Duodenal mucosa (tissue), 2 donors: ENCODE measurements around the gene AMN.
"Not testable (repeated sequence)": the region's sequence is repeated elsewhere in the genome, so short reads cannot be mapped to it uniquely, and the experiment has no call there.

Source experiments
- H3K27ac ChIP-seq: one replicate; pipeline ENCODE4 v1.7.0; 2013; ENCODE audit warnings: low read depth, low read length
- H3K27me3 ChIP-seq, 2 donors: one replicate each; pipeline ENCODE4 v1.7.0; 2013; ENCODE audit warnings: low read length in 2 of 2, control low read depth in 1 of 2; ENCODE audit not compliant: insufficient read depth in 2 of 2, control insufficient read depth in 1 of 2
- H3K36me3 ChIP-seq, 2 donors: one replicate each; pipeline ENCODE4 v1.7.0; 2013; ENCODE audit warnings: low read length in 2 of 2, control low read depth in 1 of 2; ENCODE audit not compliant: insufficient read depth in 2 of 2, control insufficient read depth in 1 of 2
- H3K4me1 ChIP-seq, 2 donors: one replicate each; pipeline ENCODE4 v1.7.0; 2013; ENCODE audit warnings: low read length in 2 of 2, control low read depth in 1 of 2; ENCODE audit not compliant: insufficient read depth in 2 of 2, control insufficient read depth in 1 of 2
- H3K4me3 ChIP-seq, 2 donors: one replicate each; pipeline ENCODE4 v1.7.0; 2013; ENCODE audit warnings: low read length in 2 of 2, low read depth in 1 of 2
- H3K9ac ChIP-seq, 2 donors: one replicate each; pipeline ENCODE4 v1.7.0; 2013; ENCODE audit warnings: low read length in 2 of 2, low read depth in 1 of 2
- H3K9me3 ChIP-seq, 2 donors: one replicate each; pipeline ENCODE4 v1.7.0; 2013; ENCODE audit warnings: low read length in 2 of 2, control low read depth in 1 of 2; ENCODE audit not compliant: control insufficient read depth in 1 of 2

AMN gene

DNA sequence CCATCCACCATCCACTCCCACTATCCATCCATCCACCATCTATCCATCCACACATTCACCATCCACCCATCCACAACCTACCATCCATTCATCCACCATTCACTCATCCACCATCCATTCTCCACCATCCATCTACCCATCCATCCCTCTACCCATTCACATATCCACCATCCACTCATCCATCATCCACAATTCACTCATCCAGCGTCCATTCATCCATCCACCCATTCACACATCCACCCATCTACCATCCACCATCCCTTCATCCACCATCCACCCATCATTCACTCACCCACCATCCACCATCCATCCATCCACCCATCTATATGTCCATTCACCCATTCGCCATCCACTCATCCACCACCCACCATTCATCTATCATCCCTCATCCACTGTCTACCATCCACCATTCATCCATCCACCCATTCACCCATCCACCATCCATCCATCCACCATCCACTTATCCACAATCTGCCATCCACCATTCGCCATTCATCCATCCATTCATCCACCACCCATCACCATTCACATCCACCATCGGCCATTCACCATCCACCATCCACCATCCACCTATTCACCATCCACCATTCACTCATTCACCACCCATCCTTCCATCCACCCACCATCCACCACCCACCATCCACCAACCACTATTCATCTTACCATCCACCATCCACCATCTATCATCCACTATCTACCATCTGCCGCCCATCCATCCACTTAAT is 2.0 kb upstream of the AMN start:
- no peaks in the 10 kb centered on the region for H3K9me3 ChIP-seq

DNA sequence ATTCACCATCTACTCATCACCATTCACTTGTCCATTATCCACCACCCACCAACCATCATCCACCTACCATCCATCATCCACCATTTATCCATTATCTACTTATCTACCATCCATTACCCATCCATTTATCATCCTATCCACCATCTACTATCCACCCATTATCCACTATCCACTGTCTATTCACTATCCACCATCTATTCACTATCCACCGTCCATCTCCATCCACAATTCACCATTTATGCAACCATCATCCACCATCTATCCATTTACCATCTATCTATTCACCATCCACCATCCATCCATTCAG is 1.5 kb upstream of the AMN start:
- Histone ChIP-seq H3K36me3 (no peaks in the 10 kb centered on the region), H3K27me3 (peaks cover 0 to 12% of the 10 kb centered on the region in 2 donors), H3K9me3 (no peaks in the 10 kb centered on the region), H3K9ac (no peak overlapping the region), H3K4me1 (peaks cover 3 to 27% of the 10 kb centered on the region in 2 donors), H3K4me3 (no peak overlapping the region), H3K27ac (no peak overlapping the region)

More for the DNA sequence above, 2.0 kb upstream of the AMN start:
- H3K27me3 ChIP-seq: peaks cover 0 to 12% of the 10 kb centered on the region in 2 donors
- H3K9ac ChIP-seq: no peak overlapping the region
- peaks cover 3 to 27% of the 10 kb centered on the region in 2 donors for H3K4me1 ChIP-seq
- H3K27ac ChIP-seq: no peak overlapping the region
- no peaks in the 10 kb centered on the region for H3K36me3 ChIP-seq
- H3K4me3 ChIP-seq: no peak overlapping the region

DNA sequence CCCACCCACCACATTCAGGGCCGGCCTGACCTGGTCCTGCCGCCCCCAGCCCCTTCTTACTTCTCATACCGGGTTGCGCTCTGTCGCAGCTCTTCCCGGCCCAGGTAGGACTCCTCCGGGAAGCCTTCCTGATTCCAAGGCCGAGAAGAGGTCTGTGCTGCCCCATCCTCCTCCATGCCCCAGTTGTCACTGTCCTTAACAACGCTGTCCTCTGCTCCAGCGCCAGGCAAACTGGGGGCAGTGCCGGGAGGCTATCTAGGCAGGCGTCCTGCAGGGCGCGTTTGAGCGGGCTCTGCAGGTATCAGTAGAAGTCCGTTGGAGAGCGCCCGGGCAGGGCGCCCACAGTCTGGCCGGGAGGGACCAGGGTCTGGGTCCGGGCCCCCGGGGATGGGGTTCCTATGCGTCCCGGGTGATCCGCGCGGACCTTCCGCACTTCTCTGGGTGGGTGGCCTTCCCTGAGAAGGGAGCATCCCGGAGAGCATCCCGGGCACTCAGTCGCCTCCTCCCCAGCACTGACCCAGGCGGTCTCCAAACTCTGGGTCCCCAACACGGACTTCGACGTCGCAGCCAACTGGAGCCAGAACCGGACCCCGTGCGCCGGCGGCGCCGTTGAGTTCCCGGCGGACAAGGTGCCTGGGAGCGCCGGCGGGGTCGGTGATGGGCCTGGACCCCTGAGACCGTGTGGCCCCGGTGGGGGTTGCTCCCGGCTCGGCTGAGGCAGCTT is 900 bp downstream of the AMN start:
- H3K27ac ChIP-seq: peak overlapping the region; percentile 60
- peak overlapping the region; percentile 84 to 86 for H3K9ac ChIP-seq
- peaks cover 3 to 30% of the 10 kb centered on the region in 2 donors for H3K4me1 ChIP-seq
- H3K4me3 ChIP-seq: peak overlapping the region; percentile 79 to 84
- no peaks in the 10 kb centered on the region for H3K36me3 ChIP-seq
- H3K27me3 ChIP-seq: peaks cover 0 to 12% of the 10 kb centered on the region in 2 donors
- no peaks in the 10 kb centered on the region for H3K9me3 ChIP-seq

DNA sequence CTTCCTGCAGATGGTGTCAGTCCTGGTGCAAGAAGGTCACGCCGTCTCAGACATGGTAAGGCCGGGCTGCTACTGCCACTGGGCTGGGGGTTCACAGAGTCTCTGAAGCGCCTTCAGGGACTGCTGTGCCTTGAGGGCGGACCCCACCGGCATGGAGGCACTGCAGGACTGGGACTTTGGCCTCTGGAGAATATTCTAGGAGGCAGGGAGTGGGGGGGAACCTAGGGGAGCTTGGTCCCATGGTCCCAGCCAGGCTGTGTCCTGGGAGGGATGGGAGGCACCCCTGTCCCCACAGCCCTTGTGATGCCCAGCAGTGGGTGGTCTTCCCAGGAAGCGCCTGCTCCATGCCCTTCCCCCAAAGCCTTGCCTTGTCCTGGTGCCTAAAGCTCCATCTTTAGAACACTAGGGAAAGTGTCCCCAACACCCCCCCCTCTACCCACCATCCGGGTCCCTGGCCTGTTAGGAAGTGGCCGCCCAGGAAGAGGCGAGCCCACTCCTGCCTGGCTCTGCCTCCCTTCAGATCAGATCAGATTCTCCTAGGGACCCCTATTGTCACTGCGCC is 1.5 kb downstream of the AMN start:
- peak overlapping the region; percentile 79 to 84 for H3K4me3 ChIP-seq
- peaks cover 3 to 36% of the 10 kb centered on the region in 2 donors for H3K4me1 ChIP-seq
- no peaks in the 10 kb centered on the region for H3K36me3 ChIP-seq
- H3K9me3 ChIP-seq: no peaks in the 10 kb centered on the region
- peaks cover 0 to 12% of the 10 kb centered on the region in 2 donors for H3K27me3 ChIP-seq
- peak overlapping the region; percentile 10 for H3K27ac ChIP-seq
- H3K9ac ChIP-seq: peak overlapping the region; percentile 84 to 86

DNA sequence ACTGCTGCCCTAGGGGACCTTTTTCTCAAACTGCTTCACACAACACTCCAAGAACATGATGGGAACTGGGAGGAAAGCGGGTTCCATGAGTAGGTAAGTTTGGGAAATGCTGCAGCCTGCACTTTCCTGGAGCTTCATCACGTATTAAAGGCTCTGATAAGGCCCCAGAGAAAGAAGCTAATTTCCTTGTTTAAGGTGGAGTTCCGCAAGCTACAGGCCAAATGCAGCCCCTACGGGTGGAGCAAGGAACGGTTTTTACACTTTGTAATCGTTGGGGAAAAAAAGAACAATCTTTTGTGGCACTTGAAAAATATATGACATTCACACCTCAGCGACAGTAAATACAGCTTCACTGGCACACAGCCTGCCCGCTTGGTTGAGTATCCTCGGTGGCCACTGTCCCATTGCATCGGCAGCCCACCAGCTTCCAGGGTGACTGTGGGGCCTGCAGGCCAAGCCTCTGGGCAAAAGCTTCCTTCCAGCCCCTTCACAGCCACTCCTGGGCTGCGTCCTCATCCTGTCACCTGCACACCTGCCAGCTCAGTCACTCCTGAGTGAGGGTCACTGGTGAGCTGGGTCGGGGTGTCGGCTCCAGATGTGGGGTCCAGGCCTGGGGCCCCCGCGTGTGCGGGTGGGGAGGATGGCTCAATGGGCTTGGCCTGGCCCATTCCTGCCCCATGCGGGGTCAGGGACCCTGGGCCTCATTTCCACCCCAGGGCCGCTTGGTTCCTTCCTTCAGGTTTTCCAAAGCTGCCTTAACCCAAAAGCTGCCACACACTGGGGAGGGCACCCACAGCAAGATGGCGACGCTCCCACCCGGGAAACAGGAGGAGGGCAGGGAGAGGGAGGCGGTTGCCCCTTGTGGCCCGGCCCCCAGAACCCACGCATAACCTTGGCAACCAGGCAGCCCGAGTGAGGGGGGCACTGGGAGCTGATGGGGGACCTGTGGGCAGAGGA is 2.4 kb downstream of the AMN start:
- Histone ChIP-seq H3K9ac (peak overlapping the region; percentile 84 to 86), H3K27me3 (peaks cover 0 to 12% of the 10 kb centered on the region in 2 donors), H3K4me1 (peaks cover 3 to 43% of the 10 kb centered on the region in 2 donors), H3K36me3 (no peaks in the 10 kb centered on the region), H3K4me3 (peak overlapping the region; percentile 79 to 84), H3K27ac (no peak overlapping the region), H3K9me3 (no peaks in the 10 kb centered on the region)

DNA sequence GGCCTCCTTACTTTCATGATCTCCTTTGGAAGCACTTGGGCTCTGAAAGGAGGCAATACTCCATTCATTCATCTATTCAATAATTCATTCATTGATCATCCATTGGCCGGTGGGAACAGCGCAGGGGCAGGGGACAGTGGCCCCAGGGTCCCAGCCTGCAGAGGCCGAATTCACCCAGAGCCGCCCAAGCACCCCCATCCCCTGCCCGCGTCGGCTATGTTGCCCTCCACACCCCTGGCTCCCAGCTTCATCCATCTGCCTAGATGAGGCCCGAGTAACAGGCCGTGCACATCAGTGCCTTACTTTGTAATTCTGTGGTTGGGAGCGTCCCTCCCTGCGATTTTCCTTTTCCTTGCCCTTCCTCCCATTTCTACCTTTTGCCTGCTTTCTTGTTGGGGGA is 3.2 kb downstream of the AMN start:
- H3K36me3 ChIP-seq: no peaks in the 10 kb centered on the region
- no peak overlapping the region for H3K9ac ChIP-seq
- H3K9me3 ChIP-seq: no peaks in the 10 kb centered on the region
- peaks cover 0 to 12% of the 10 kb centered on the region in 2 donors for H3K27me3 ChIP-seq
- H3K4me1 ChIP-seq: peaks cover 3 to 43% of the 10 kb centered on the region in 2 donors
- H3K4me3 ChIP-seq: no peak overlapping the region
- no peak overlapping the region for H3K27ac ChIP-seq

DNA sequence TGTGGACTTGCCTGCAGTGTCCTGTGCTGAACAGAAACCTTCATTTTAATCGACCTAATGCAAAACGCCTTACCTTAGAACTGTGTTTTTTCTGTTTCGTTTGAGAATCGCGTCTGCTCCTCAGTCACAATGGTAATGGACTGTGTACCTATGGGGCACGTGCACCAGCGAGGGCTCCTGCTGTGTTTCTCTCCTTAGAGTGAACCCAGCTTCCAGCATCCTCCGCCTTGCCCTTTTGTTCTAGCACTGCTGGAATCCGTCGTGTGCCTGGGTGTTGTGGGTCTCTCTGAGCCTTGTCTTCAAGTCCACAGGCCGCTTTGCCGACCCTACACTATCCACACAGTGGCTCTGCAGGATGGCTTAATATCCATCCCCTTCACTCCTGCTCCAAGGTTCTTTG is 3.6 kb downstream of the AMN start:
- Histone ChIP-seq H3K9ac (no peak overlapping the region), H3K27me3 (peaks cover 0 to 12% of the 10 kb centered on the region in 2 donors), H3K4me1 (peaks cover 5 to 43% of the 10 kb centered on the region in 2 donors)

DNA sequence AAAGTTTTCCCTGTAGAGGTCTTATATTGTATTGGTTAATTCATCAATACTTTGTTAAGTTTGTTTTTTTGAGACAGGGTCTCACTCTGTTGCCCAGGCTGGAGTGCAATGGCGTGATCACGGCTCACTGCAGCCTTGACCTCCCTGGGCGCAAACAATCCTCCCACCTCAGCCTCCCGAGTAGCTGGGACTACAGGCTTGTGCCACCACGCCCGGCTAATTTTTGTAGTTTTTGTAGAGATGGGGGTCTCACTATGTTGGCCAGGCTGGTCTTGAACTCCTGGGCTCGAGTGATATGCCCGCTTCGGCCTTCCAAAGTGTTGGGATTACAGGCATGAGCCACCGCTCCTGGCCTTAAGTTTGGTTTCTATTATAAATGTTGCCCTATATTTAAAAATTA is 4.4 kb downstream of the AMN start:
- H3K4me3 ChIP-seq, H3K9ac ChIP-seq, H3K36me3 ChIP-seq, H3K27ac ChIP-seq, H3K9me3 ChIP-seq: not testable (repeated sequence)
- H3K4me1 ChIP-seq: peaks cover 9 to 43% of the 10 kb centered on the region in 2 donors
- peaks cover 0 to 12% of the 10 kb centered on the region in 2 donors for H3K27me3 ChIP-seq

More for the DNA sequence above, 3.6 kb downstream of the AMN start:
- H3K27ac ChIP-seq: no peak overlapping the region
- no peaks in the 10 kb centered on the region for H3K9me3 ChIP-seq
- no peaks in the 10 kb centered on the region for H3K36me3 ChIP-seq
- H3K4me3 ChIP-seq: no peak overlapping the region

DNA sequence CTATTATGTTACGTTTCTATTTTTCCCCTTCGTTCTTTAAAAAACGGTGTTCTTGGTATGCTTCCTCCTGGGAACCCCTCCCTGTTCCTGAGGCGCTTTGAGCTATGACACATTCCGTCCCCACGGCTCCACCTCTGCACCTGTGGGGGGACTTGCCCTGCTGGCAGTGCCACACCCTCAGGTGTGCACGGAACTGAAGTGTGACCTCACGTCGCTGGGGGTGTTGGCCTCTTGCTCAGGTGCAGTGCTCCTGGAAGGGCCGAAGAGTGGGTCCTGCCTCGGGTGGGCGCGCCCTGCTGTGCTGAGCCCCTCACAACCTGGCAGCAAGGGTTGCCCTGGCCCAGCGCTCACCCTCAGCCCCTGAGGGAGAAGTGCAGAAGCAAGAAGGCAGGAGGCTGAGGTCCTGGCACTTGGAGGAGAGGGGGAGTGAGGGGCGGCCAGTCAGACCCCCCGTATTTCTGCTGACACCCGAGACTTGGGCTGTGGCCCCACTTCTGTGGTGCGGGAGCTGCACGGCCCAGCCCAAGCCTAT is 4.9 kb downstream of the AMN start:
- Histone ChIP-seq H3K4me1 (peaks cover 6 to 39% of the 10 kb centered on the region in 2 donors), H3K27ac (peak overlapping the region; percentile 97), H3K4me3 (peak overlapping the region; percentile 64 to 82)

More for the DNA sequence above, 4.9 kb downstream of the AMN start:
- H3K9me3 ChIP-seq: no peaks in the 10 kb centered on the region
- peak overlapping the region; percentile 93 to 97 for H3K9ac ChIP-seq
- H3K36me3 ChIP-seq: peaks cover 0 to 12% of the 10 kb centered on the region in 2 donors
- H3K27me3 ChIP-seq: peaks cover 0 to 8% of the 10 kb centered on the region in 2 donors
